Tibial artery (tissue), 4 donors: ENCODE measurements around the gene ARMC7.

Experiments
- DNase-seq, 2 donors: peaks; one replicate each; pipeline ENCODE4 v3.0.0-alpha.2; 2019
- H3K27ac ChIP-seq, 2 donors: fragments of 200-600 bp; sonication (generic) in 1 of 2; 1 replicate in 1 of 2; 2 replicates in 1 of 2; pipeline ENCODE4 v1.5.1; 2018 to 2019; ENCODE audit warnings: mild to moderate bottlenecking in 1 of 2
- H3K27me3 ChIP-seq, 2 donors: fragments of 200-600 bp; sonication (generic) in 1 of 2; one replicate each; pipeline versions ENCODE4 v1.5.1 to v1.6.0; 2016 to 2019
- H3K36me3 ChIP-seq, 3 donors: fragments of 200-600 bp; sonication (generic) in 2 of 3; one replicate each; pipeline ENCODE4 v1.5.1; 2016 to 2019; ENCODE audit warnings: mild to moderate bottlenecking in 2 of 3
- H3K4me1 ChIP-seq, 4 donors: fragments of 200-600 bp; sonication (generic) in 2 of 4; 1 replicate in 3 of 4; 2 replicates in 1 of 4; pipeline ENCODE4 v1.5.1; 2016 to 2019
- H3K4me3 ChIP-seq, 2 donors: fragments of 200-600 bp; sonication (generic) in 1 of 2; 1 replicate in 1 of 2; 2 replicates in 1 of 2; pipeline ENCODE4 v1.5.1; 2018 to 2019; ENCODE audit warnings: mild to moderate bottlenecking in 2 of 2
- H3K9me3 ChIP-seq, 3 donors: fragments of 200-600 bp; sonication (generic) in 1 of 3; one replicate each; pipeline ENCODE4 v1.5.1; 2016 to 2019
- intact Hi-C: fragments of 100-400 bp; cut with DNase I; formaldehyde crosslinking; loops from one replicate; pipeline ENCODE4 v1.15.0; 2023; ENCODE audit warnings: low total_unique reads
- TF ChIP-seq, protein P1 (sequence below), 2 experiments: fragments of 200-600 bp in 1 of 2; fragments of 450-650 bp in 1 of 2; IDR thresholded peaks; one replicate each; pipeline ENCODE4 v1.5.1; 2017 to 2019; ENCODE audit warnings: antibody characterized with exemption in 2 of 2, mild to moderate bottlenecking in 1 of 2, moderate library complexity in 1 of 2

ARMC7 gene

DNA sequence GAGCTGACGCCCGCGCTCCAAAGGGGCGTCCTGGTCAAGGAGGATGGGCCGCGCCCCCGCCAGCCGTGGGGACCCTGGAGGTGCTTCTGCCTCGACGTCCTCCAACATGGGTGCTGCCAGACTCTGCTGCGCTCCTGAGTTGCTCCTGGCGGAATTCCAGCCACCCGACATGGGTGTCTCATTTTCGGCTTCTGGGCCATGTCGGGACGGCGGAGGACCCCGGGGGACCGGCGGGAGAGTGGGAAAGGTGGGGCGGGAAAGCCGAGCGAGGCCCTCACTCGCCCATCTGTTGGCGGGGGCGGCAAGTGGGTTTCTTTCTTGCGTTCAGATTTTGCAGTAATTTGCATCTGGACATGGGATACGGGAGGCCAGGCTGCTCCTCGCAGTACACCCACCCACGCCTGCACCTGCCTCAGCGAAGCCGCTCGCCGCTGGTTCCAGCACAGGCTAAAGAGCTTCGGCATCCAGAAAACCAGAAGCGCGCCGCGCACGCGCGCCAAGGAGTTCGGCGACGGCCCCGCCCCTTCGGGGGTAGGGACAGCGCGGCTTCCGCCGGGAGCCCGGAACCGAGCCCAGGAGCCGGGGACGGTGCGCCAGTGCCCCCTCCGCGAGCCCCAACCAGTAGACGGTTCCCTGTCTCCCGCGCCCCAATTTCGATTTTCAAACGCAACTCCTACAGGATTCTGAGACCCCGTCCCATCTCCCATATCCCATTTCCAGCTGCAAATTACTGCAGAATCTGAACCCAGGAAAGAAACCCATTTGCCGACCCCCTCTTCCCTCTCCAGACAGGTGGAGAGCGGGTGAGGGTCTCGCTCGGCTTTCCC, at the start of gene ARMC7:
Gene ARMC7, plus strand, starts transcription at position 563 of the 827 bp plus-strand sequence. CDS start 320 bp downstream, outside the sequence.
- DNase-seq: peak; percentile 84 to 95
- TF ChIP-seq, protein P1, sequence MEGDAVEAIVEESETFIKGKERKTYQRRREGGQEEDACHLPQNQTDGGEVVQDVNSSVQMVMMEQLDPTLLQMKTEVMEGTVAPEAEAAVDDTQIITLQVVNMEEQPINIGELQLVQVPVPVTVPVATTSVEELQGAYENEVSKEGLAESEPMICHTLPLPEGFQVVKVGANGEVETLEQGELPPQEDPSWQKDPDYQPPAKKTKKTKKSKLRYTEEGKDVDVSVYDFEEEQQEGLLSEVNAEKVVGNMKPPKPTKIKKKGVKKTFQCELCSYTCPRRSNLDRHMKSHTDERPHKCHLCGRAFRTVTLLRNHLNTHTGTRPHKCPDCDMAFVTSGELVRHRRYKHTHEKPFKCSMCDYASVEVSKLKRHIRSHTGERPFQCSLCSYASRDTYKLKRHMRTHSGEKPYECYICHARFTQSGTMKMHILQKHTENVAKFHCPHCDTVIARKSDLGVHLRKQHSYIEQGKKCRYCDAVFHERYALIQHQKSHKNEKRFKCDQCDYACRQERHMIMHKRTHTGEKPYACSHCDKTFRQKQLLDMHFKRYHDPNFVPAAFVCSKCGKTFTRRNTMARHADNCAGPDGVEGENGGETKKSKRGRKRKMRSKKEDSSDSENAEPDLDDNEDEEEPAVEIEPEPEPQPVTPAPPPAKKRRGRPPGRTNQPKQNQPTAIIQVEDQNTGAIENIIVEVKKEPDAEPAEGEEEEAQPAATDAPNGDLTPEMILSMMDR (IDR thresholded peaks at IDR 0.05): no peak
- Histone ChIP-seq H3K36me3 (no peaks in the 10 kb centered on the region), H3K4me1 (peaks cover 0 to 38% (median 20%) of the 10 kb centered on the region in 4 donors), H3K27me3 (peaks cover 0 to 9% of the 10 kb centered on the region in 2 donors), H3K4me3 (peak within 1 kb of the TSS; percentile 78 to 89), H3K27ac (peak within 1 kb of the TSS; percentile 74 to 76), H3K9me3 (no peaks in the 10 kb centered on the region)
- intact Hi-C loops: loop anchor here (10.0 kb wide), 1 partner anchor 95 kb away; the partner anchor contains the start of gene NUP85

DNA sequence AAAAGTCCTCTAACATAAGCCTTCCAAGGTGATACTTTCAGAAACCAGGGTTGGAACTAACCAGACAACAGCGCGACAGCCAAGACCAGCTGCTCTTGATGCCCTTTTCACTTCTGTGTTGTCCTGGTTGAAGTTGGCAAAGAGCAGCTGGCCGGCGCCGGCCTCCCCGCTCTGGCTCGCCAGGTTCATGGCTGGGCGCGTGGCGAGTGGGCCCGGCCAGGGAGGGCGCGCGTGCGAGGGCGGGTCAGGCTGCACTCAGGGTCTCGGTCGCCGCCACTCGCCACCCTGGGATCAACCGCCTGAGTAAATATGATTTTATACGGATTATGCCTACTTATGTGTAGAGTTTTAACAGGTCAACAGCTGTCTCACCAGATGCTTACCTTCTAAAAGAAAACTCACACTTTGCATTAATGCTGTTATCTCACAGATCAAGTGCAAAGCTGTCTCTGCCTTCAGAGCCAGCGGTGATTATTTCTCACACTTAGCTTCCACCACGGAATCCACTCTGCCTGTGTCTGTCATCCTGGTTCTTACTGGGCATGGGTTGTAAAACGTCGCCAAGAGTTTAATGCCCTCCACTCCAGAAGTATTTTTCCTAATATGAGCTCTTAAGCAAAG, 49.2 kb upstream of the ARMC7 start:
- intact Hi-C loops: no loop called here
- peak overlapping the region in 1 of 2 donors; percentile 30 for H3K27ac ChIP-seq
- no peak for DNase-seq

DNA sequence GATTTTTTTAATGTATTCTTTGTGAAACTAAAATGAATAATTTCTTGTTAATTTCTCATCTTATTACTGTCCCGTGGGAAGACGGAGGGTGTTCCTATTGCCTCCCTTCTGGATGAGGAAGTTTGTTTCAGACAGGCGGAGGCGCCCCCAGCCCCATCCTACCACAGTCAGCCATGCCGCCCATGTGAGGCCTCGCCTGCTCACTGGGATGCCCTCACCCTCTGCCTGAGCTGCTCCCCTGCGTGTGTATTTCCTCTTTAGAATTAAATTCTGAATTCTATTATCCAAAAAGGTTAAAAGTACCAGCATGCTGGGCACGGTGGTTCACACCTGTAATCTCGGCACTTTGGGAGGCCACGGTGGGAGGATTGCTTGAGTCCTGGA, 48.7 kb upstream of the ARMC7 start:
- TF ChIP-seq, protein P1 (IDR thresholded peaks at IDR 0.05): no peak
- DNase-seq: no peak
- Histone ChIP-seq H3K4me3 (no peak overlapping the region), H3K4me1 (peaks cover 0 to 11% (median under 1%) of the 10 kb centered on the region in 4 donors), H3K36me3 (peaks cover 25 to 75% (median 52%) of the 10 kb centered on the region in 3 donors), H3K27me3 (no peaks in the 10 kb centered on the region), H3K27ac (no peak overlapping the region), H3K9me3 (no peaks in the 10 kb centered on the region)
- intact Hi-C loops: no loop called here

More for the DNA sequence above, 49.2 kb upstream of the ARMC7 start:
- Histone ChIP-seq H3K9me3 (no peaks in the 10 kb centered on the region), H3K36me3 (peaks cover 25 to 76% (median 52%) of the 10 kb centered on the region in 3 donors), H3K4me3 (no peak overlapping the region), H3K27me3 (no peaks in the 10 kb centered on the region), H3K4me1 (peaks cover 0 to 11% (median under 1%) of the 10 kb centered on the region in 4 donors)
- TF ChIP-seq, protein P1 (IDR thresholded peaks at IDR 0.05): no peak

DNA sequence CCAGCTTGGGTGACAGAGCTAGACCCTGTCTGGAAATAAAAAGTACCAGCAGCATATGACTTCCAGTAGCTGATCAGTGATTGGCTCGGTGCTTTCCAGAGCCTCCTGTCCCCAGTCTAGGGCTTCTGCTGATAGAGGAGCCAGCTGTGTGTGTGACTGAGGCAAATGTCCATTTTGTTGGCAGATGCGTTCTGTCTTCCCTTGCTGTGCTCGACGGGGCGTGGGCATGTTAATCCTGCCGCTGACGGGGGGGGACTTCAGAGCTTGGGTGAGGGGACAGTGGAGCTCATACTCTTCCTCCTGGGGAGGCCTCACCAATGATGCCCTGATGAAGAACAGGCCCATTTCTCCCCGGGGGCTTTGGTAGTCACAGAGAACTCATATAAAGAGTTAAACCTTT, 48.2 kb upstream of the ARMC7 start:
- Histone ChIP-seq H3K36me3 (peaks cover 25 to 74% (median 52%) of the 10 kb centered on the region in 3 donors), H3K9me3 (no peaks in the 10 kb centered on the region), H3K4me1 (peaks cover 0 to 11% (median under 1%) of the 10 kb centered on the region in 4 donors), H3K4me3 (no peak overlapping the region), H3K27ac (no peak overlapping the region), H3K27me3 (no peaks in the 10 kb centered on the region)
- intact Hi-C loops: no loop called here
- TF ChIP-seq, protein P1 (IDR thresholded peaks at IDR 0.05): no peak
- DNase-seq: no peak

DNA sequence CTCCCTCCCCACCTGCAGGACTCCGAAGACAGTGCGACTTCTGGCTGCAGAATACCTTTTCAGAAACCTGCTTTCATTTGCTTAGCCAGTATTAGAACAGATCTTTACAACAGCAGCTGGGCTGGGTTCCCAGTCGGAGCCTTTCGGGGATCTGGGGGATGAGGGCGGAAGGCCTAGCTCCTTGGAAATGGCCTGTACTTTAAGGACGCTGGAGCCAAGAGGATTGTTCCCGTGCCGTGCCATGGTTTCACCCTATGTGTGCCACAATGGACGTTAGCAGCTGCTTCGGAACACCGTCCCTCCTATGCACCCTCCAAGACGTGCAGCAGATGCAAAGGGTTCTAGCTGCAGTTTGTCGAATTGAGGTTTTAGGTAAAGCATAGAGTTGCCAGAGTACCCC, 46.6 kb upstream of the ARMC7 start:
- Histone ChIP-seq H3K4me1 (peaks cover 0 to 11% (median under 1%) of the 10 kb centered on the region in 4 donors), H3K4me3 (no peak overlapping the region), H3K9me3 (no peaks in the 10 kb centered on the region), H3K27ac (no peak overlapping the region), H3K36me3 (peaks cover 25 to 68% (median 52%) of the 10 kb centered on the region in 3 donors), H3K27me3 (no peaks in the 10 kb centered on the region)
- no peak for DNase-seq
- intact Hi-C loops: no loop called here
- TF ChIP-seq, protein P1 (IDR thresholded peaks at IDR 0.05): no peak
